Left lung (tissue), 10 donors: Measurements from ENCODE around the gene TNFAIP8L3. TPM values are rescaled to one million over a fixed set of nuclear protein-coding genes. Genes with fewer than 3 reads are reported as not detected.

ENCODE experiments used
- ATAC-seq: fragments of 200-7000 bp; cut with Tn5 transposase; one replicate; pipeline ENCODE4 v1.9.1; 2020; ENCODE audit warnings: moderate library complexity
- DNase-seq, 4 donors: peaks; one replicate each; pipeline ENCODE4 v3.0.0-alpha.2; 2013 to 2020
- H3K27ac ChIP-seq, 2 donors: fragments of 200-600 bp; sonication (generic) in 1 of 2; one replicate each; pipeline versions ENCODE4 v1.5.0 to v1.8.0; 2020 to 2021
- H3K27me3 ChIP-seq, 2 donors: fragments of 200-600 bp; sonication (generic) in 1 of 2; one replicate each; pipeline versions ENCODE4 v1.5.0 to v1.8.0; 2020 to 2021
- H3K36me3 ChIP-seq, 2 donors: fragments of 200-600 bp; sonication (generic) in 1 of 2; one replicate each; pipeline versions ENCODE4 v1.5.0 to v1.8.0; 2020 to 2021
- H3K4me1 ChIP-seq, 2 donors: fragments of 200-600 bp; one replicate each; pipeline ENCODE4 v1.8.0; 2021
- H3K4me3 ChIP-seq, 2 donors: fragments of 200-600 bp; sonication (generic) in 1 of 2; one replicate each; pipeline versions ENCODE4 v1.5.0 to v1.8.0; 2020 to 2021; ENCODE audit warnings: mild to moderate bottlenecking in 1 of 2
- H3K9me3 ChIP-seq, 2 donors: fragments of 200-600 bp; sonication (generic) in 1 of 2; one replicate each; pipeline versions ENCODE4 v1.5.0 to v1.8.0; 2020 to 2021
- CTCF ChIP-seq, 2 donors: fragments of 200-600 bp; sonication (generic) in 1 of 2; IDR thresholded peaks; one replicate each; pipeline versions ENCODE4 v1.5.0 to v1.8.0; 2021; ENCODE audit warnings: antibody characterized with exemption in 2 of 2
- intact Hi-C, 2 donors: fragments of 100-400 bp; cut with DNase I; formaldehyde crosslinking; loops; one replicate each; pipeline versions ENCODE4 v1.11.2 to v1.14.2; 2022
- polyA plus RNA-seq, 6 donors: library from polyadenylated mRNA; unstranded; fragments of 120-200 nt; gene quantifications; one replicate each; pipeline ENCODE4 v1.2.1, GENCODE V29; 2013; ENCODE audit not compliant: insufficient read length in 6 of 6
- total RNA-seq, 2 donors: library from RNA; stranded (reverse); fragmentation: NEBNext Ultra II Directional; extraction: Animal tissue kit (Norgen Biotek cat#: 25700); gene quantifications; one replicate each; pipeline ENCODE4 v1.2.1, GENCODE V29; 2021
- donor health status: DM: no; HTN: yes; CAD: no.
- donor health status: DM: no; HTN: no; CAD: no.

Gene TNFAIP8L3
- total and polyA plus RNA-seq, 8 donors: 3.0 to 25.0 (median 4.4) TPM

- ATAC-seq: peak; percentile 85
- intact Hi-C loops: no loop called here
- DNase-seq: no peak
- Histone ChIP-seq H3K36me3 (no peaks in the 10 kb centered on the region), H3K4me1 (peaks cover 0 to 4% of the 10 kb centered on the region in 2 donors), H3K27me3 (peaks cover 0 to 6% of the 10 kb centered on the region in 2 donors), H3K27ac (no peak overlapping the region), H3K4me3 (no peak overlapping the region), H3K9me3 (no peaks in the 10 kb centered on the region)
- peak; percentile 57 to 62 for TF ChIP-seq CTCF (IDR thresholded peaks at IDR 0.05)
These were observed 37.9 kb upstream of the TNFAIP8L3 start for GRCh38 chr15:51132384-51133139.

- no peak overlapping the region for H3K27ac ChIP-seq
These were observed 37.0 kb upstream of the TNFAIP8L3 start for GRCh38 chr15:51131596-51132290.

GRCh38 chr15:51130344-51130743 lies 35.6 kb upstream of the TNFAIP8L3 start:
- Histone ChIP-seq H3K4me1 (peaks cover 4 to 6% of the 10 kb centered on the region in 2 donors), H3K9me3 (no peaks in the 10 kb centered on the region), H3K36me3 (no peaks in the 10 kb centered on the region), H3K27me3 (no peaks in the 10 kb centered on the region), H3K27ac (no peak overlapping the region), H3K4me3 (no peak overlapping the region)
- intact Hi-C loops: no loop called here
- ATAC-seq (no peak), DNase-seq (no peak)
- no peak for TF ChIP-seq CTCF (IDR thresholded peaks at IDR 0.05)

More at GRCh38 chr15:51131596-51132290, 37.0 kb upstream of the TNFAIP8L3 start:
- H3K4me3 ChIP-seq: no peak overlapping the region
- DNase-seq: no peak
- no peak for TF ChIP-seq CTCF (IDR thresholded peaks at IDR 0.05)
- H3K27me3 ChIP-seq: peaks cover 0 to 5% of the 10 kb centered on the region in 2 donors
- intact Hi-C loops: no loop called here
- no peaks in the 10 kb centered on the region for H3K9me3 ChIP-seq
- H3K4me1 ChIP-seq: peaks cover 2 to 4% of the 10 kb centered on the region in 2 donors
- no peaks in the 10 kb centered on the region for H3K36me3 ChIP-seq
- ATAC-seq: no peak

GRCh38 chr15:51129535-51130188 lies 35.0 kb upstream of the TNFAIP8L3 start:
- no peaks in the 10 kb centered on the region for H3K36me3 ChIP-seq
- no peak for TF ChIP-seq CTCF (IDR thresholded peaks at IDR 0.05)
- ATAC-seq (no peak), DNase-seq (no peak)
- H3K27ac ChIP-seq: no peak overlapping the region
- H3K4me3 ChIP-seq: no peak overlapping the region
- no peaks in the 10 kb centered on the region for H3K9me3 ChIP-seq
- H3K27me3 ChIP-seq: peaks cover 0 to 3% of the 10 kb centered on the region in 2 donors
- intact Hi-C loops: no loop called here
- H3K4me1 ChIP-seq: peaks cover 4 to 6% of the 10 kb centered on the region in 2 donors

- ATAC-seq (no peak), DNase-seq (no peak)
- no peak for TF ChIP-seq CTCF (IDR thresholded peaks at IDR 0.05)
- Histone ChIP-seq H3K27ac (no peak overlapping the region), H3K4me1 (peaks cover 4 to 6% of the 10 kb centered on the region in 2 donors), H3K4me3 (no peak overlapping the region), H3K36me3 (no peaks in the 10 kb centered on the region), H3K9me3 (no peaks in the 10 kb centered on the region), H3K27me3 (peaks cover 0 to 12% of the 10 kb centered on the region in 2 donors)
- intact Hi-C loops: no loop called here
These were observed 34.0 kb upstream of the TNFAIP8L3 start for GRCh38 chr15:51128701-51129100.
